IMR-90 (cell line): Measurements from ENCODE around the gene PLD6. TPM values are rescaled to one million over a fixed set of nuclear protein-coding genes. Genes with fewer than 3 reads are reported as not detected.

Experiments used
- ATAC-seq: fragments of 200-7000 bp; cut with Tn5 transposase; 2 replicates; pipeline ENCODE4 v1.9.1; 2020; ENCODE audit warnings: low read depth, mild to moderate bottlenecking, moderate library complexity
- BruUV-seq: library from RNA; stranded (reverse); fragments of 400-500 nt; replicated peaks from 2 replicates; lab custom pipeline; 2021; lab: Mats Ljungman, UMichigan
- CTCF ChIA-PET: fragments of 300-600 bp; formaldehyde crosslinking; extraction: SDS; loops from one replicate; lab custom pipeline; 2021; ENCODE audit warnings: antibody characterized with exemption; lab: Yijun Ruan, JAX
- POLR2A ChIA-PET: fragments of 300-600 bp; sonication (Branson Sonifier 250); formaldehyde crosslinking; loops from one replicate; lab custom pipeline; 2022; ENCODE audit warnings: antibody characterized with exemption; ENCODE audit not compliant: unreplicated experiment; lab: Charles Lee
- DNase-seq: peaks from one replicate; pipeline ENCODE4 v3.0.0; 2013
- H2AFZ ChIP-seq: replicated peaks from 2 replicates; pipeline ENCODE3; 2013; ENCODE audit warnings: low read length, mild to moderate bottlenecking; ENCODE audit not compliant: poor library complexity
- H2AK5ac ChIP-seq: 2 replicates; pipeline ENCODE4 v1.6.1; 2013; ENCODE audit warnings: low read depth, low read length, inconsistent platforms
- H2AK9ac ChIP-seq: replicated peaks from 2 replicates; pipeline ENCODE3; 2013; ENCODE audit warnings: mild to moderate bottlenecking, low read depth, low read length, moderate library complexity; ENCODE audit not compliant: poor library complexity
- H2BK120ac ChIP-seq: 2 replicates; pipeline ENCODE4 v1.6.1; 2013; ENCODE audit warnings: low read depth, low read length, inconsistent platforms
- H2BK15ac ChIP-seq: 3 replicates; pipeline ENCODE4 v1.6.1; 2013; ENCODE audit warnings: low read depth, low read length, inconsistent platforms
- H2BK20ac ChIP-seq: 2 replicates; pipeline ENCODE4 v1.6.1; 2013; ENCODE audit warnings: low read depth, mild to moderate bottlenecking, inconsistent platforms, low read length, moderate library complexity
- H2BK5ac ChIP-seq: 2 replicates; pipeline ENCODE4 v1.6.1; 2013; ENCODE audit warnings: mild to moderate bottlenecking, low read depth, low read length, inconsistent platforms; ENCODE audit not compliant: poor library complexity, severe bottlenecking
- H3K14ac ChIP-seq: replicated peaks from 2 replicates; pipeline ENCODE4 v1.6.1; 2013; ENCODE audit warnings: low read depth, low read length, inconsistent platforms
- H3K18ac ChIP-seq: 2 replicates; pipeline ENCODE4 v1.6.1; 2013; ENCODE audit warnings: low read depth, low read length, control low read depth
- H3K23ac ChIP-seq: 2 replicates; pipeline ENCODE4 v1.6.1; 2013; ENCODE audit warnings: low read depth, low read length, inconsistent platforms
- H3K27ac ChIP-seq: 2 replicates; pipeline ENCODE4 v1.5.1; 2013; ENCODE audit warnings: mild to moderate bottlenecking, control low read depth, low read length; ENCODE audit not compliant: insufficient read depth
- H3K27me3 ChIP-seq: 2 replicates; pipeline ENCODE4 v1.6.1; 2013; ENCODE audit warnings: low read length; ENCODE audit not compliant: control insufficient read depth, insufficient read depth
- H3K36me3 ChIP-seq: 2 replicates; pipeline ENCODE4 v1.6.1; 2013; ENCODE audit warnings: low read length, mixed read lengths; ENCODE audit not compliant: control insufficient read depth, insufficient read depth
- H3K4ac ChIP-seq: 2 replicates; pipeline ENCODE4 v1.6.1; 2013; ENCODE audit warnings: low read depth, low read length, inconsistent platforms
- H3K4me1 ChIP-seq: 2 replicates; pipeline ENCODE4 v1.6.1; 2013; ENCODE audit warnings: low read length, mixed read lengths; ENCODE audit not compliant: control insufficient read depth, insufficient read depth
- H3K4me2 ChIP-seq: 2 replicates; pipeline ENCODE4 v1.6.1; 2013; ENCODE audit warnings: low read depth, mild to moderate bottlenecking, control low read depth, low read length, moderate library complexity
- H3K4me3 ChIP-seq: 2 replicates; pipeline ENCODE4 v1.5.1; 2013; ENCODE audit warnings: low read depth, mild to moderate bottlenecking, control low read depth, low read length, moderate library complexity; ENCODE audit not compliant: insufficient read depth
- H3K56ac ChIP-seq: 2 replicates; pipeline ENCODE4 v1.6.1; 2013; ENCODE audit warnings: low read length, inconsistent platforms; ENCODE audit not compliant: insufficient read depth; ENCODE audit errors: extremely low read depth
- H3K79me1 ChIP-seq, 2 experiments: 2 replicates each; pipeline ENCODE4 v1.6.1; 2013; ENCODE audit warnings: low read length in 2 of 2, inconsistent platforms in 1 of 2, low read depth in 1 of 2
- H3K9ac ChIP-seq: 2 replicates; pipeline ENCODE4 v1.6.1; 2013; ENCODE audit warnings: low read depth, low read length, control low read depth
- H3K9me1 ChIP-seq: 2 replicates; pipeline ENCODE4 v1.6.1; 2013; ENCODE audit warnings: low read length, inconsistent platforms; ENCODE audit not compliant: insufficient read depth
- H3K9me3 ChIP-seq: 2 replicates; pipeline ENCODE4 v1.6.1; 2013; ENCODE audit warnings: low read length; ENCODE audit not compliant: control insufficient read depth, insufficient read depth
- H4K20me1 ChIP-seq: 2 replicates; pipeline ENCODE4 v1.6.1; 2013; ENCODE audit warnings: low read length, inconsistent platforms; ENCODE audit not compliant: insufficient read depth
- H4K5ac ChIP-seq: 2 replicates; pipeline ENCODE4 v1.6.1; 2013; ENCODE audit warnings: mild to moderate bottlenecking, low read depth, low read length, control low read depth
- H4K8ac ChIP-seq, 2 experiments: 2 replicates each; pipeline ENCODE4 v1.6.1; 2013; ENCODE audit warnings: low read depth in 2 of 2, low read length in 2 of 2, control low read depth in 1 of 2, inconsistent platforms in 1 of 2
- H4K91ac ChIP-seq: 2 replicates; pipeline ENCODE4 v1.6.1; 2013; ENCODE audit warnings: low read depth, low read length, inconsistent platforms; ENCODE audit not compliant: insufficient read depth
- BHLHE40 ChIP-seq: fragments of 150-350 bp; IDR thresholded peaks from 2 replicates; pipeline ENCODE4 v1.6.1; 2016; ENCODE audit warnings: mild to moderate bottlenecking, low read depth, low read length
- CEBPB ChIP-seq: IDR thresholded peaks from 2 replicates; pipeline ENCODE4 v1.6.1; 2012; ENCODE audit warnings: low read depth, low read length, improper control_type of control experiment
- CHD1 ChIP-seq: IDR thresholded peaks from 2 replicates; pipeline ENCODE4 v1.6.1; 2012; ENCODE audit warnings: low read depth, low read length, improper control_type of control experiment
- CTCF ChIP-seq: conservative IDR thresholded peaks from 2 replicates; pipeline ENCODE4 v1.5.1; 2012; ENCODE audit warnings: mild to moderate bottlenecking, low read depth, low read length, improper control_type of control experiment
- ELK1 ChIP-seq: fragments of 150-350 bp; IDR thresholded peaks from 2 replicates; pipeline ENCODE4 v1.6.1; 2016; ENCODE audit warnings: low read depth, mild to moderate bottlenecking, low read length, moderate library complexity, borderline replicate concordance
- FOS ChIP-seq: fragments of 150-350 bp; IDR thresholded peaks from 2 replicates; pipeline ENCODE4 v1.6.1; 2016; ENCODE audit warnings: low read depth, low read length
- MAFK ChIP-seq: IDR thresholded peaks from 2 replicates; pipeline ENCODE4 v1.6.1; 2012; ENCODE audit warnings: low read depth, low read length, improper control_type of control experiment
- MAZ ChIP-seq: IDR thresholded peaks from 2 replicates; pipeline ENCODE4 v1.6.1; 2012; ENCODE audit warnings: low read depth, mild to moderate bottlenecking, low read length, improper control_type of control experiment, moderate library complexity, borderline replicate concordance
- MXI1 ChIP-seq: IDR thresholded peaks from 2 replicates; pipeline ENCODE4 v1.6.1; 2012; ENCODE audit warnings: low read depth, mild to moderate bottlenecking, low read length, moderate library complexity, borderline replicate concordance
- NFE2L2 ChIP-seq: fragments of 150-350 bp; IDR thresholded peaks from 2 replicates; pipeline ENCODE4 v1.6.1; 2016; ENCODE audit warnings: low read depth, mild to moderate bottlenecking, low read length
- POLR2A ChIP-seq: IDR thresholded peaks from 2 replicates; pipeline ENCODE4 v1.6.1; 2012; ENCODE audit warnings: mild to moderate bottlenecking, low read depth, low read length
- RAD21 ChIP-seq: IDR thresholded peaks from 2 replicates; pipeline ENCODE4 v1.6.1; 2012; ENCODE audit warnings: low read length, improper control_type of control experiment
- RCOR1 ChIP-seq: IDR thresholded peaks from 2 replicates; pipeline ENCODE4 v1.6.1; 2012; ENCODE audit warnings: mild to moderate bottlenecking, low read length, improper control_type of control experiment; ENCODE audit not compliant: insufficient replicate concordance
- RFX5 ChIP-seq: IDR thresholded peaks from 2 replicates; pipeline ENCODE4 v1.8.0; 2012; ENCODE audit warnings: low read depth, mild to moderate bottlenecking, low read length, moderate library complexity
- SMC3 ChIP-seq: fragments of 150-350 bp; IDR thresholded peaks from 2 replicates; pipeline ENCODE4 v1.6.1; 2016; ENCODE audit warnings: low read depth, mild to moderate bottlenecking, antibody characterized with exemption, low read length, moderate library complexity
- WGBS, 2 experiments: methylation state at CpG; one replicate each; pipeline versions ENCODE4 v1.1.5 to v1.1.7; 2013; ENCODE audit warnings: missing lambda C conversion rate in 2 of 2; ENCODE audit not compliant: insufficient read length in 1 of 2; ENCODE audit errors: extremely low coverage in 2 of 2; 5-methylcytosine and 5-hydroxymethylcytosine counted together
- dilution Hi-C: fragments of 300-500 bp; cut with HindIII; formaldehyde crosslinking; loops from one replicate; pipeline ENCODE4 v1.14.3; 2018; ENCODE audit warnings: low sequenced_read_pairs; ENCODE audit not compliant: unreplicated experiment
- in situ Hi-C: fragments of 300-500 bp; cut with MboI; formaldehyde crosslinking; loops from 3 replicates; pipeline ENCODE4 v1.14.3; 2019; ENCODE audit warnings: low sequenced_read_pairs, inconsistent platforms, mixed read lengths
- intact Hi-C: fragments of 100-400 bp; cut with micrococcal nuclease; formaldehyde crosslinking; loops from 2 replicates; pipeline ENCODE4 v1.10.0; 2022
- polyA plus RNA-seq, 3 experiments: library from polyadenylated mRNA; depleted of rRNA; stranded (reverse); fragments of >200 nt; gene quantifications; 2 replicates each; pipeline ENCODE4 v1.2.3, GENCODE V29; 2012; ENCODE audit warnings: low replicate concordance in 1 of 3
- total RNA-seq: library from RNA; depleted of rRNA; stranded (reverse); fragments of >200 nt; gene quantifications from 2 replicates; pipeline ENCODE4 v1.2.3, GENCODE V29; 2012
- TF ChIP-seq, protein P1 (sequence below): fragments of 150-350 bp; IDR thresholded peaks from 2 replicates; pipeline ENCODE4 v1.6.1; 2017; ENCODE audit warnings: mild to moderate bottlenecking, antibody characterized with exemption, low read length, low read depth

The PLD6 gene
- total and polyA plus RNA-seq, 2 of the 4 experiments (the other 2 are of a cell fraction), result 1.1 to 1.5 TPM

DNA sequence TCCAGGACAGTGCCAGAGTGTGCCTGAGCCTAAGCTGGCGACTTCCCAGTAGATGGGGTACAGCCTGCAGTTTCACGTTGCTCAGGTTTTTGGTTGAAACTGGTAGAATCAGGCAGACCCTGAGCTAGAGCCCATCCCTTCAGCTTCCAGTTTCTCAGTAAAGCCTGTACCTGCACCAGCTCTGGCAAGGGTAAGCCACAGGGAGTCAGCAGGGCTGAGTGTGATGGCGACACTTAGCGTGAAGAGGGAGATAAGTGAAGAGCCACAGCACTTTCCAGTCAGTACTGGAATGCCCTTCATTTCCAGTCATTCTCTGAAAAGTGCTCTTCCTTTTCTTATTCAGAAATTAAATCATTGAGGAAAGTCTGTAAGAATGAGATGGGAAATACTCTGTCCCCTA is 22.4 kb downstream of the PLD6 start:
- no peak overlapping the region for H4K8ac ChIP-seq
- intact Hi-C loops (no loop called here), dilution Hi-C loops (no loop called here), in situ Hi-C loops (no loop called here)
- no peak overlapping the region for H3K14ac ChIP-seq
- H3K27me3 ChIP-seq, result no peaks in the 10 kb centered on the region
- no peak overlapping the region for H2BK15ac ChIP-seq
- H3K36me3 ChIP-seq, result peaks cover 52% of the 10 kb centered on the region
- no peak overlapping the region for H4K5ac ChIP-seq
- no peak overlapping the region for H3K27ac ChIP-seq
- peaks cover 0 to 17% of the 10 kb centered on the region in 2 experiments; a peak in 3 of 4 replicates for H3K79me1 ChIP-seq
- H2AFZ ChIP-seq, result no peak overlapping the region
- no peak overlapping the region for H2BK120ac ChIP-seq
- H2BK5ac ChIP-seq, result no peak overlapping the region
- ChIA-PET POLR2A (no interaction called here), CTCF (interaction anchor here (1.1 kb wide), 1 partner anchor 13 kb away, joined by 3 read pairs; no protein-coding TSS in a partner anchor)
- H3K4me3 ChIP-seq, result no peak overlapping the region
- WGBS, 2 experiments, result no CpG with 5 or more reads among the region's 4 CpGs
- TF ChIP-seq, protein P1, sequence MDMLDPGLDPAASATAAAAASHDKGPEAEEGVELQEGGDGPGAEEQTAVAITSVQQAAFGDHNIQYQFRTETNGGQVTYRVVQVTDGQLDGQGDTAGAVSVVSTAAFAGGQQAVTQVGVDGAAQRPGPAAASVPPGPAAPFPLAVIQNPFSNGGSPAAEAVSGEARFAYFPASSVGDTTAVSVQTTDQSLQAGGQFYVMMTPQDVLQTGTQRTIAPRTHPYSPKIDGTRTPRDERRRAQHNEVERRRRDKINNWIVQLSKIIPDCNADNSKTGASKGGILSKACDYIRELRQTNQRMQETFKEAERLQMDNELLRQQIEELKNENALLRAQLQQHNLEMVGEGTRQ, result no peak
- no peak for TF ChIP-seq POLR2A
- no peak for TF ChIP-seq BHLHE40
- no peak for TF ChIP-seq RCOR1
- TF ChIP-seq SMC3, result no peak
- TF ChIP-seq CEBPB, result no peak
- TF ChIP-seq NFE2L2, result no peak
- TF ChIP-seq MAZ, result no peak
- TF ChIP-seq MXI1, result no peak
- TF ChIP-seq CTCF, result no peak
- no peak for TF ChIP-seq RFX5
- TF ChIP-seq MAFK, result no peak
- no peak for TF ChIP-seq CHD1
- TF ChIP-seq ELK1, result no peak
- no peak for TF ChIP-seq RAD21
- no peak for TF ChIP-seq FOS
- peaks cover 3% of the 10 kb centered on the region for H3K9me1 ChIP-seq
- no peak overlapping the region for H3K4me2 ChIP-seq
- H3K9ac ChIP-seq, result no peak overlapping the region
- H3K4me1 ChIP-seq, result 0 out of 2 replicates have a peak, but pooled peaks cover 2% of the 10 kb centered on the region
- H4K91ac ChIP-seq, result no peak overlapping the region
- no TSS peak for BruUV-seq
- no peak for ATAC-seq
- no peak overlapping the region for H2AK5ac ChIP-seq
- H3K18ac ChIP-seq, result no peak overlapping the region
- DNase-seq, result no peak
- H4K20me1 ChIP-seq, result no peaks in the 10 kb centered on the region
- no peak overlapping the region for H3K23ac ChIP-seq
- H2BK20ac ChIP-seq, result no peak overlapping the region
- H2AK9ac ChIP-seq, result no peak overlapping the region
- H3K4ac ChIP-seq, result no peak overlapping the region
- no peaks in the 10 kb centered on the region for H3K9me3 ChIP-seq
- H3K56ac ChIP-seq, result no peak overlapping the region
